Erythroblast (primary cell): Measurements from ENCODE around the gene SDHB.

Source experiments
- GATA1 ChIP-seq: IDR thresholded peaks from 2 replicates; pipeline ENCODE4 v1.6.1; 2011; ENCODE audit warnings: low read depth, mild to moderate bottlenecking, control low read depth, low read length, moderate library complexity
- POLR2A ChIP-seq: IDR thresholded peaks from 2 replicates; pipeline ENCODE4 v1.6.1; 2011; ENCODE audit warnings: mild to moderate bottlenecking, low read length

- TF ChIP-seq POLR2A = no peak
- no peak for TF ChIP-seq GATA1
Measured at GRCh38 chr1:17033481-17033880, 20.4 kb downstream of the SDHB start.
